ENCODE results near the gene PROK1.

GRCh38 chr1:110444561-110444960, 6.4 kb upstream of the PROK1 start:
- TF ChIP-seq POLR2AphosphoS5 (IDR thresholded peaks at IDR 0.05; ENCODE audit: low read depth, low read length) (no peak), POLR2A (IDR thresholded peaks at IDR 0.05; ENCODE audit: low read depth, low read length) (no peak)
